Retinal pigment epithelial cell (primary cell): ENCODE results near the gene PCNP.
A peak's percentile ranks its signal among the peaks of the same experiment; 100 is the strongest.
"Not testable (repeated sequence)": the region's sequence is repeated elsewhere in the genome, so short reads cannot be mapped to it uniquely, and the experiment has no call there.

Experiments
- DNase-seq: peaks from one replicate; pipeline ENCODE4 v3.0.0-alpha.2; 2010; ENCODE audit warnings: low read depth
- H3K4me3 ChIP-seq: 2 replicates; pipeline ENCODE4 v1.5.1; 2011; ENCODE audit warnings: mild to moderate bottlenecking, low read length, control low read depth, moderate library complexity
- CTCF ChIP-seq: conservative IDR thresholded peaks from 2 replicates; pipeline ENCODE4 v1.5.1; 2011; ENCODE audit warnings: low read depth, low read length, control low read depth, inconsistent platforms

The PCNP gene

GRCh38 chr3:101532783-101533602, 41.0 kb upstream of the PCNP start:
- no peak overlapping the region for H3K4me3 ChIP-seq
- no peak for TF ChIP-seq CTCF
- no peak for DNase-seq

GRCh38 chr3:101533603-101533968, 40.4 kb upstream of the PCNP start:
- no peak overlapping the region for H3K4me3 ChIP-seq
- DNase-seq: no peak
- no peak for TF ChIP-seq CTCF

GRCh38 chr3:101535221-101535620, 38.8 kb upstream of the PCNP start:
- no peak overlapping the region for H3K4me3 ChIP-seq
- TF ChIP-seq CTCF: no peak
- no peak for DNase-seq

- no peak for TF ChIP-seq CTCF
- DNase-seq: no peak
- no peak overlapping the region for H3K4me3 ChIP-seq
Observed at GRCh38 chr3:101536266-101536665, 37.7 kb upstream of the PCNP start.

- DNase-seq, H3K4me3 ChIP-seq: not testable (repeated sequence)
Observed at GRCh38 chr3:101536955-101537354, 37.0 kb upstream of the PCNP start.

- DNase-seq: no peak
- TF ChIP-seq CTCF: no peak
- H3K4me3 ChIP-seq: no peak overlapping the region
Observed at GRCh38 chr3:101542957-101543356, 31.0 kb upstream of the PCNP start.

- no peak for DNase-seq
- TF ChIP-seq CTCF: peak; percentile 13
- no peak overlapping the region for H3K4me3 ChIP-seq
Observed at GRCh38 chr3:101544161-101544850, 29.7 kb upstream of the PCNP start.
